ENCODE results near the gene ANXA6.

GRCh38 chr5:151087486-151087885 lies 70.1 kb downstream of the ANXA6 start:
- TF ChIP-seq ZBTB1 (CRISPR knock-in tag; IDR thresholded peaks at IDR 0.05; ENCODE audit: borderline replicate concordance, low read depth): no peak
- TF ChIP-seq EP300 (IDR thresholded peaks at IDR 0.05; ENCODE audit: low read length): no peak
- TF ChIP-seq POLR2A (conservative IDR thresholded peaks at IDR 0.05): no peak
- TF ChIP-seq SP2 (IDR thresholded peaks at IDR 0.05; ENCODE audit: extremely low read depth, low read depth, low read length, poor library complexity, severe bottlenecking): no peak
- TF ChIP-seq HNRNPUL1 (IDR thresholded peaks at IDR 0.05; ENCODE audit: low read length): no peak
- no peak for TF ChIP-seq ZMIZ1 (IDR thresholded peaks at IDR 0.05; ENCODE audit: low read depth in 2 of 2, low read length in 2 of 2)
- TF ChIP-seq ELF4 (CRISPR knock-in tag; IDR thresholded peaks at IDR 0.05): no peak
- no peak for TF ChIP-seq EP400 (IDR thresholded peaks at IDR 0.05)
- TF ChIP-seq NBN (IDR thresholded peaks at IDR 0.05; ENCODE audit: low read depth): no peak
- TF ChIP-seq PYGO2 (tag; IDR thresholded peaks at IDR 0.05): no peak
- no peak for TF ChIP-seq USF1 (CRISPR knock-in tag; IDR thresholded peaks at IDR 0.05)
